ENCODE data around the gene CHRNA4.

Gene CHRNA4

GRCh38 chr20:63323357-63323981 lies 37.7 kb downstream of the CHRNA4 start:
- Histone ChIP-seq H3K4me1 (ENCODE audit: low read depth, poor library complexity, severe bottlenecking) (peaks cover 3% of the 10 kb centered on the region), H3K36me3 (ENCODE audit: insufficient read depth) (no peaks in the 10 kb centered on the region), H3K79me2 (ENCODE audit: insufficient read depth, low read depth) (no peaks in the 10 kb centered on the region), H3K4me2 (no peak overlapping the region), H3K27me3 (ENCODE audit: insufficient read depth, low read depth) (peaks cover 83% of the 10 kb centered on the region), H3K27ac (no peak overlapping the region), H2AFZ (ENCODE audit: low read depth) (no peak overlapping the region), H4K20me1 (ENCODE audit: insufficient read depth) (no peaks in the 10 kb centered on the region), H3K4me3 (IDR thresholded peaks at IDR 0.05; ENCODE audit: insufficient read depth, low read depth, low read length) (no peak overlapping the region), H3K9ac (no peak overlapping the region)
- TF ChIP-seq CTCF (conservative IDR thresholded peaks at IDR 0.05; ENCODE audit: low read depth, low read length): no peak

GRCh38 chr20:63322933-63323273 lies 38.2 kb downstream of the CHRNA4 start:
- Histone ChIP-seq H4K20me1 (ENCODE audit: insufficient read depth) (no peaks in the 10 kb centered on the region), H3K9ac (no peak overlapping the region), H3K36me3 (ENCODE audit: insufficient read depth) (no peaks in the 10 kb centered on the region)

GRCh38 chr20:63322146-63322932 lies 38.8 kb downstream of the CHRNA4 start:
- peaks cover 83% of the 10 kb centered on the region for H3K27me3 ChIP-seq (ENCODE audit: insufficient read depth, low read depth)
- H3K36me3 ChIP-seq (ENCODE audit: insufficient read depth): no peaks in the 10 kb centered on the region
- H3K4me2 ChIP-seq: no peak overlapping the region
- H3K27ac ChIP-seq: no peak overlapping the region
- no peak overlapping the region for H2AFZ ChIP-seq (ENCODE audit: low read depth)
- no peaks in the 10 kb centered on the region for H4K20me1 ChIP-seq (ENCODE audit: insufficient read depth)
- H3K4me3 ChIP-seq (IDR thresholded peaks at IDR 0.05; ENCODE audit: insufficient read depth, low read depth, low read length): no peak overlapping the region
- H3K79me2 ChIP-seq (ENCODE audit: insufficient read depth, low read depth): no peaks in the 10 kb centered on the region
- no peak for TF ChIP-seq CTCF (conservative IDR thresholded peaks at IDR 0.05; ENCODE audit: low read depth, low read length)
- no peak overlapping the region for H3K9ac ChIP-seq
- H3K4me1 ChIP-seq (ENCODE audit: low read depth, poor library complexity, severe bottlenecking): peaks cover 3% of the 10 kb centered on the region

More at GRCh38 chr20:63322933-63323273, 38.2 kb downstream of the CHRNA4 start:
- H3K4me2 ChIP-seq: no peak overlapping the region
- no peak for TF ChIP-seq CTCF (conservative IDR thresholded peaks at IDR 0.05; ENCODE audit: low read depth, low read length)
- peaks cover 3% of the 10 kb centered on the region for H3K4me1 ChIP-seq (ENCODE audit: low read depth, poor library complexity, severe bottlenecking)
- peaks cover 83% of the 10 kb centered on the region for H3K27me3 ChIP-seq (ENCODE audit: insufficient read depth, low read depth)
- H2AFZ ChIP-seq (ENCODE audit: low read depth): no peak overlapping the region
- H3K79me2 ChIP-seq (ENCODE audit: insufficient read depth, low read depth): no peaks in the 10 kb centered on the region
- no peak overlapping the region for H3K27ac ChIP-seq
- no peak overlapping the region for H3K4me3 ChIP-seq (IDR thresholded peaks at IDR 0.05; ENCODE audit: insufficient read depth, low read depth, low read length)

- peaks cover 88% of the 10 kb centered on the region for H3K27me3 ChIP-seq (ENCODE audit: insufficient read depth, low read depth)
- no peaks in the 10 kb centered on the region for H3K36me3 ChIP-seq (ENCODE audit: insufficient read depth)
- H2AFZ ChIP-seq (ENCODE audit: low read depth): no peak overlapping the region
- no peaks in the 10 kb centered on the region for H4K20me1 ChIP-seq (ENCODE audit: insufficient read depth)
- H3K79me2 ChIP-seq (ENCODE audit: insufficient read depth, low read depth): no peaks in the 10 kb centered on the region
- no peak overlapping the region for H3K27ac ChIP-seq
- H3K9ac ChIP-seq: no peak overlapping the region
- H3K4me3 ChIP-seq (IDR thresholded peaks at IDR 0.05; ENCODE audit: insufficient read depth, low read depth, low read length): no peak overlapping the region
- H3K4me1 ChIP-seq (ENCODE audit: low read depth, poor library complexity, severe bottlenecking): no peaks in the 10 kb centered on the region
- H3K4me2 ChIP-seq: no peak overlapping the region
- TF ChIP-seq CTCF (conservative IDR thresholded peaks at IDR 0.05; ENCODE audit: low read depth, low read length): no peak
These were observed 39.9 kb downstream of the CHRNA4 start for GRCh38 chr20:63321148-63321831.
